ENCODE data around the gene DMRTB1. TPM values are rescaled to one million over a fixed set of nuclear protein-coding genes. Genes with fewer than 3 reads are reported as not detected.

The DMRTB1 gene
- total RNA-seq, 1 donor from 2014 or later, result not detected

GRCh38 chr1:53449021-53449420 lies 10.2 kb upstream of the DMRTB1 start:
- Histone ChIP-seq H3K9ac (ENCODE audit: low read depth in 1 of 3, low read length in 3 of 3) (no peak overlapping the region), H3K9me3 (ENCODE audit: control insufficient read depth in 3 of 3, low read length in 3 of 3) (no peaks in the 10 kb centered on the region), H3K4me3 (ENCODE audit: low read length in 3 of 3) (no peak overlapping the region), H3K27ac (ENCODE audit: low read depth, low read length) (no peak overlapping the region), H3K36me3 (ENCODE audit: control insufficient read depth in 3 of 3, insufficient read depth in 3 of 3, low read length in 3 of 3) (no peaks in the 10 kb centered on the region), H3K4me1 (ENCODE audit: control insufficient read depth in 3 of 3, insufficient read depth in 3 of 3, low read length in 3 of 3) (no peaks in the 10 kb centered on the region), H3K27me3 (ENCODE audit: control insufficient read depth in 3 of 3, insufficient read depth in 3 of 3, low read length in 3 of 3) (peaks cover 0 to 18% (median 0%) of the 10 kb centered on the region in 3 donors)

DNA sequence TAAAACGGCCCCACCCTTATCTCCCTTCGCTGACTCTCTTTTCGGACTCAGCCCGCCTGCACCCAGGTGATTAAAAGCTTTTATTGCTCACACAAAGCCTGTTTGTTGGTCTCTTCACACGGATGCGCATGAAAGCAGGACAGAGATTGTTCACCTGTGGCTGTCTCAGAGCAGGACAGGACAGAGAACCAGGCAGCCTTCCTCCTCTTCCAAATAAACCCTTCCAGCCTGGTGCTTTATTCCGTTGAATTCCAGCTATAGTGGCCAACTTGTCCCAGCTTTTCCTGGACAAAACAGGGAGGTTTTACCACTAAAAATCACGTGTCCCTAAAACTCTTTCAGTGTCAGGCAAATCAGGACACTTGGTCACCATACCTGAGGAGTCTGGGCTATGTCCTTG lies 9.5 kb upstream of the DMRTB1 start:
- Histone ChIP-seq H3K9ac (ENCODE audit: low read depth in 1 of 3, low read length in 3 of 3) (no peak overlapping the region), H3K27me3 (ENCODE audit: control insufficient read depth in 3 of 3, insufficient read depth in 3 of 3, low read length in 3 of 3) (peaks cover 0 to 21% (median 0%) of the 10 kb centered on the region in 3 donors), H3K4me3 (ENCODE audit: low read length in 3 of 3) (no peak overlapping the region), H3K9me3 (ENCODE audit: control insufficient read depth in 3 of 3, low read length in 3 of 3) (no peaks in the 10 kb centered on the region), H3K36me3 (ENCODE audit: control insufficient read depth in 3 of 3, insufficient read depth in 3 of 3, low read length in 3 of 3) (no peaks in the 10 kb centered on the region), H3K27ac (ENCODE audit: low read depth, low read length) (no peak overlapping the region), H3K4me1 (ENCODE audit: control insufficient read depth in 3 of 3, insufficient read depth in 3 of 3, low read length in 3 of 3) (no peaks in the 10 kb centered on the region)

DNA sequence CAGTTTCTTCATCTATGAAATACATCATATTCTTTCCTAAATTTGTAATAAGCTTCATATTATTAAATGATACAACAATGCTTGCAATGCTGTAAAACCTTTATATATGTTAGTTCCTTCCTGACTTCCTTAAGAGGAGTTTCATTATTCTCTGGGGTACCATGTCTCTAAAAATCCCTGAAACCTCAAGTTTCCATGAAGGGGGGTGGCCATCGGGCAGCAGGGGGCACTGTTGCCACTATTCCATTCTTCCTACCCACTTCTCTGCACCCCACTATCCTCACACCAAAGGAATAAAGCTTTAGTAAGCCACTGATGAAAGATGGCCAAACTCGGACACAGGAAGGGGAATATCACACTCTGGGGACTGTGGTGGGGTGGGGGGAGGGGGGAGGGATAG lies 9.0 kb upstream of the DMRTB1 start:
- Histone ChIP-seq H3K36me3 (ENCODE audit: control insufficient read depth in 3 of 3, insufficient read depth in 3 of 3, low read length in 3 of 3) (no peaks in the 10 kb centered on the region), H3K27ac (ENCODE audit: low read depth, low read length) (no peak overlapping the region), H3K4me3 (ENCODE audit: low read length in 3 of 3) (no peak overlapping the region), H3K27me3 (ENCODE audit: control insufficient read depth in 3 of 3, insufficient read depth in 3 of 3, low read length in 3 of 3) (peaks cover 0 to 21% (median 0%) of the 10 kb centered on the region in 3 donors), H3K9ac (ENCODE audit: low read depth in 1 of 3, low read length in 3 of 3) (no peak overlapping the region), H3K9me3 (ENCODE audit: control insufficient read depth in 3 of 3, low read length in 3 of 3) (no peaks in the 10 kb centered on the region), H3K4me1 (ENCODE audit: control insufficient read depth in 3 of 3, insufficient read depth in 3 of 3, low read length in 3 of 3) (no peaks in the 10 kb centered on the region)

- Histone ChIP-seq H3K27me3 (ENCODE audit: control insufficient read depth in 3 of 3, insufficient read depth in 3 of 3, low read length in 3 of 3) (peaks cover 0 to 16% (median 0%) of the 10 kb centered on the region in 3 donors), H3K9ac (ENCODE audit: low read depth in 1 of 3, low read length in 3 of 3) (no peak overlapping the region), H3K9me3 (ENCODE audit: control insufficient read depth in 3 of 3, low read length in 3 of 3) (no peaks in the 10 kb centered on the region), H3K27ac (ENCODE audit: low read depth, low read length) (no peak overlapping the region), H3K4me1 (ENCODE audit: control insufficient read depth in 3 of 3, insufficient read depth in 3 of 3, low read length in 3 of 3) (no peaks in the 10 kb centered on the region), H3K4me3 (ENCODE audit: low read length in 3 of 3) (no peak overlapping the region), H3K36me3 (ENCODE audit: control insufficient read depth in 3 of 3, insufficient read depth in 3 of 3, low read length in 3 of 3) (no peaks in the 10 kb centered on the region)
These were observed 5.2 kb upstream of the DMRTB1 start for GRCh38 chr1:53454019-53454418.

DNA sequence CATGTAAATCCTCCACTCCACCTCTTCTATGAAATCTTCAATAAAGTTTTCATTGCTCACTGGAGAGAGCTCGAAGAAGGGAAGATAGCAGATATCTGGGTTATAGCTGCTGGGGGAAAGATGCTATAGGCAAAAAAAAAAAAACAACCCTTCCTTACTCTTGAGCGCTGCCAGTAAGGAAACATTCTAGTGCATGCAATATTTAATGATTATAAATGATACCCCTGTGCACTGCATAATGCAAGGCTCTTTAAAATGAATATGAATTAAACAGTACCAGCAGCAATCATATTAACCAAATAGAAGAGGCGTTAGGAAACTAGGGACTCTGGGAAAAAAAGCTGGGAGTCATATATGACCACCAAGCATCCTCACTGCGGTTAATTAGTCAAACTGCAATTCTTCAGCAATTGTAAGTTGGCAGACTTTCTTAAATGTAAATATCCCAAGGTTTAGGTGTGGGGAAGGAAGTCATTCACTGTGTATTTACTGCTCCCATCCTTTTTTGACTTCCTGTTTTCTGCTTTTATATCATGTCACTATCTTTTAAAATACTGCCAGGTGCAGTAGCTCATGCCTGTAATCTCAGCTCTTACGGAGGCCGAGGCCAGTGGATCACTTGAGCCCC lies 3.7 kb upstream of the DMRTB1 start:
- Histone ChIP-seq H3K27me3 (ENCODE audit: control insufficient read depth in 3 of 3, insufficient read depth in 3 of 3, low read length in 3 of 3) (peaks cover 0 to 16% (median 0%) of the 10 kb centered on the region in 3 donors), H3K9ac (ENCODE audit: low read depth in 1 of 3, low read length in 3 of 3) (no peak overlapping the region), H3K9me3 (ENCODE audit: control insufficient read depth in 3 of 3, low read length in 3 of 3) (no peaks in the 10 kb centered on the region), H3K27ac (ENCODE audit: low read depth, low read length) (no peak overlapping the region), H3K4me1 (ENCODE audit: control insufficient read depth in 3 of 3, insufficient read depth in 3 of 3, low read length in 3 of 3) (no peaks in the 10 kb centered on the region), H3K36me3 (ENCODE audit: control insufficient read depth in 3 of 3, insufficient read depth in 3 of 3, low read length in 3 of 3) (no peaks in the 10 kb centered on the region), H3K4me3 (ENCODE audit: low read length in 3 of 3) (no peak overlapping the region)

GRCh38 chr1:53458634-53459033 lies 565 bp upstream of the DMRTB1 start:
- Histone ChIP-seq H3K36me3 (ENCODE audit: control insufficient read depth in 3 of 3, insufficient read depth in 3 of 3, low read length in 3 of 3) (no peaks in the 10 kb centered on the region), H3K27me3 (ENCODE audit: control insufficient read depth in 3 of 3, insufficient read depth in 3 of 3, low read length in 3 of 3) (peaks cover 0 to 19% (median 8%) of the 10 kb centered on the region in 3 donors), H3K27ac (ENCODE audit: low read depth, low read length) (no peak overlapping the region), H3K4me3 (ENCODE audit: low read length in 3 of 3) (no peak overlapping the region), H3K4me1 (ENCODE audit: control insufficient read depth in 3 of 3, insufficient read depth in 3 of 3, low read length in 3 of 3) (no peaks in the 10 kb centered on the region), H3K9ac (ENCODE audit: low read depth in 1 of 3, low read length in 3 of 3) (no peak overlapping the region), H3K9me3 (ENCODE audit: control insufficient read depth in 3 of 3, low read length in 3 of 3) (no peaks in the 10 kb centered on the region)

DNA sequence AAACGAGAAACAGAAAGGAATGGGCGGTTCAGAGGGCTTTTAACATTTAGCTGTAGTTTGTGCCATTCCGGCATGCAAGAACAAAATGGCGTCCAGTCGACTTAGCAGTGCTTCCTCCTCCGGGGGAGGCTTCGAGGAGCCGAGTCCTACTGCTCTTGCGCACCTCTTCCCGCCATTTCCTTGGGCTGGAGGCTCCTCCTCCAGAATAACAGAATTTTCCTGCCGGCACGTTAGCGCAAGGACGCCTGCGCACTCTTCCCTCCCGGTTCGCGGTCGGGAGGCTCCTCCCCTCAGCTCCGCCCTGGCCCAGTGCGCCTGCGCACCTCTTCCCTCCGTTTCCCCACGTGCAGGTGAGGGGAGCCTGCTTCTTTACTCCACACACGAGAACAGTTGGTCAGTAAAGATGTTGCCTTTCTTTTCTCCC lies 1.0 kb downstream of the DMRTB1 start:
- peaks cover 0 to 12% (median 8%) of the 10 kb centered on the region in 3 donors for H3K27me3 ChIP-seq (ENCODE audit: control insufficient read depth in 3 of 3, insufficient read depth in 3 of 3, low read length in 3 of 3)
- no peaks in the 10 kb centered on the region for H3K9me3 ChIP-seq (ENCODE audit: control insufficient read depth in 3 of 3, low read length in 3 of 3)
- H3K4me3 ChIP-seq (ENCODE audit: low read length in 3 of 3), result no peak overlapping the region
- no peaks in the 10 kb centered on the region for H3K36me3 ChIP-seq (ENCODE audit: control insufficient read depth in 3 of 3, insufficient read depth in 3 of 3, low read length in 3 of 3)
- H3K4me1 ChIP-seq (ENCODE audit: control insufficient read depth in 3 of 3, insufficient read depth in 3 of 3, low read length in 3 of 3), result no peaks in the 10 kb centered on the region
- no peak overlapping the region for H3K9ac ChIP-seq (ENCODE audit: low read depth in 1 of 3, low read length in 3 of 3)
- H3K27ac ChIP-seq (ENCODE audit: low read depth, low read length), result no peak overlapping the region

GRCh38 chr1:53460666-53461322 lies 1.6 kb downstream of the DMRTB1 start:
- no peaks in the 10 kb centered on the region for H3K4me1 ChIP-seq (ENCODE audit: control insufficient read depth in 3 of 3, insufficient read depth in 3 of 3, low read length in 3 of 3)
- H3K9ac ChIP-seq (ENCODE audit: low read depth in 1 of 3, low read length in 3 of 3), result no peak overlapping the region

DNA sequence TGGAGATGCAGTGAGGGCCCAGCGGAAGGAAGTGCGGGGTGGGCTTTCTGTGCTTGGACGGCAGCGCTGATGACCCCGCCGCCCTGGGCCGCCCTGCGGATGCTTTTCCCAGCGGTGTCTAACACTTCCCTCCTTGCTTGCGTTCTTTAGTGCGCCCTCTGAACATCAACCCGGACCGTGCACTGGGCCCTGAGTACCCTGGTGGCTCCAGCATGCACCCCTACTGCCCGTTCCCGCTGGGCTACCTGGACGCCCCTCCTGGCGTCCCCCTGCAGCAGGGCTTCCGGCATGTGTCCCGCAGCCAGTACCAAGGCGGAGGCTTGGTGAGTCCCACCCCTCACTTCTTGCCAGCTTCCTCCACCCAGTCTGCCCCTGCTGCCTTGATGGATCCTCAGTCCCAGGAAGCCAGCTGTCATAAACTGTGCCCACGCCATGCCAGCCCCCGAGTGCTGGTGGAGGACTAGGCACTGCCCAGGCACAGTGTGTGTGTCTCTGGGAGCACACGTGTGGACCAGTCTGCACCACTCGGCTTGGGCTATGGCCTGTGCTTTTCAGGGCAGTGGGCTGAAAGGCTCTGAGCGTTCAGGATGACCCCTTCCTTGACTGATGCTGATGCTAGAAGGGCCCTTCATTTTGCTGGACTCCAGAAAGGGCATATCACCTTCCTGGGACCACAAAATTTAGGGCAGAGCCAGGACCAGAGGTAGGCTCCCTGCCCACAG lies 2.3 kb downstream of the DMRTB1 start:
- H3K36me3 ChIP-seq (ENCODE audit: control insufficient read depth in 3 of 3, insufficient read depth in 3 of 3, low read length in 3 of 3), result no peaks in the 10 kb centered on the region
- H3K4me1 ChIP-seq (ENCODE audit: control insufficient read depth in 3 of 3, insufficient read depth in 3 of 3, low read length in 3 of 3), result no peaks in the 10 kb centered on the region
- H3K9ac ChIP-seq (ENCODE audit: low read depth in 1 of 3, low read length in 3 of 3), result no peak overlapping the region
- H3K27ac ChIP-seq (ENCODE audit: low read depth, low read length), result no peak overlapping the region
- peaks cover 0 to 12% (median 8%) of the 10 kb centered on the region in 3 donors for H3K27me3 ChIP-seq (ENCODE audit: control insufficient read depth in 3 of 3, insufficient read depth in 3 of 3, low read length in 3 of 3)
- H3K4me3 ChIP-seq (ENCODE audit: low read length in 3 of 3), result no peak overlapping the region
- no peaks in the 10 kb centered on the region for H3K9me3 ChIP-seq (ENCODE audit: control insufficient read depth in 3 of 3, low read length in 3 of 3)

More at GRCh38 chr1:53460666-53461322, 1.6 kb downstream of the DMRTB1 start:
- Histone ChIP-seq H3K27me3 (ENCODE audit: control insufficient read depth in 3 of 3, insufficient read depth in 3 of 3, low read length in 3 of 3) (peaks cover 0 to 12% (median 8%) of the 10 kb centered on the region in 3 donors), H3K9me3 (ENCODE audit: control insufficient read depth in 3 of 3, low read length in 3 of 3) (no peaks in the 10 kb centered on the region), H3K27ac (ENCODE audit: low read depth, low read length) (no peak overlapping the region), H3K36me3 (ENCODE audit: control insufficient read depth in 3 of 3, insufficient read depth in 3 of 3, low read length in 3 of 3) (no peaks in the 10 kb centered on the region), H3K4me3 (ENCODE audit: low read length in 3 of 3) (no peak overlapping the region)

GRCh38 chr1:53462193-53462592 lies 3.0 kb downstream of the DMRTB1 start:
- Histone ChIP-seq H3K27ac (ENCODE audit: low read depth, low read length) (no peak overlapping the region), H3K4me3 (ENCODE audit: low read length in 3 of 3) (no peak overlapping the region)

More at GRCh38 chr1:53462193-53462592, 3.0 kb downstream of the DMRTB1 start:
- H3K4me1 ChIP-seq (ENCODE audit: control insufficient read depth in 3 of 3, insufficient read depth in 3 of 3, low read length in 3 of 3), result no peaks in the 10 kb centered on the region
- H3K36me3 ChIP-seq (ENCODE audit: control insufficient read depth in 3 of 3, insufficient read depth in 3 of 3, low read length in 3 of 3), result no peaks in the 10 kb centered on the region
- no peaks in the 10 kb centered on the region for H3K9me3 ChIP-seq (ENCODE audit: control insufficient read depth in 3 of 3, low read length in 3 of 3)
- no peak overlapping the region for H3K9ac ChIP-seq (ENCODE audit: low read depth in 1 of 3, low read length in 3 of 3)
- peaks cover 0 to 12% (median 8%) of the 10 kb centered on the region in 3 donors for H3K27me3 ChIP-seq (ENCODE audit: control insufficient read depth in 3 of 3, insufficient read depth in 3 of 3, low read length in 3 of 3)
